ENCODE measurements around the gene YKT6.

YKT6 gene

DNA sequence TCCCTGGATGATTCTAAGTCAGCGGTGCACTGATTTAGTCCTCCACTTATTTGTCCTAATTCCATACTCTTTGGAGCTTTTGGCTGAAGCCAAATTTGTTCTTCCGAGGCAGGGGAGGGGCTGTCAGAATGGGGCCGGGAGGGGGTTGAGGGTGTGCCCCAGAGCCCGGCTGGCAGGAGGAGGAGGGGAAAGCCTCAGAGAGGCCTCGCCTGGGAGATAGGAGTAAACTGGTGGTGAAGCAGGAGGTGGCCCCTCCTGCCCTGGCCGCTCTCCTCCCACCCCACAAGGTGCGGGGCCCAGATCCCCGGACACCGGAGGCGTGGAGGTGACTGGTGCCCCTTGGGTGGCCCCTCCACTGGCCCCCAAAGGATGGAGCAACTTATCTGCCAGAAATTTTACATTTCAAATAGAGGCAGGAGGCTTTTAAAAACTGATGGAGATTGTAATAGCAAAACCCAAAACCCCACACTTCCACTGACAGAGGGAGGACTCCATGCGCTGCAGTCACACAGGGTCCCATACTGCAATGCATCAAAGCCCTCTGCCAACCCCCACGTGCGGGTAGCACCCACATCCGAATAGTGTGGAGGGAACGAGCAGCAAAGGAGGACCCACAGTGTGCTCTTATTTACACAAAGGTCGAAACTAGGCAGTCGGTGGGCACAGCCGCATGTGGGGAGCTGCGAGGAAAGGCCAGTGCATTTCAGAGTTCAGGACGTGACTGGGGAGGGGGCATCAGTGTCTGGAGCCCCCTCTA lies 62.7 kb downstream of the YKT6 start:
- no peak for DNase-seq
